GM23338 (cell line): ENCODE measurements around the gene ALPP. TPM values are rescaled to one million over a fixed set of nuclear protein-coding genes. Genes with fewer than 3 reads are reported as not detected.

Experiments
- ATAC-seq: fragments of 200-7000 bp; cut with Tn5 transposase; 3 replicates; pipeline ENCODE4 v1.9.1; 2020
- DNase-seq: peaks from one replicate; pipeline ENCODE4 v3.0.0-alpha.2; 2015; ENCODE audit warnings: low spot score
- H2AFZ ChIP-seq: fragments of 200-600 bp; sonication (generic); 2 replicates; pipeline ENCODE4 v1.8.0; 2016; ENCODE audit warnings: antibody characterized with exemption, mild to moderate bottlenecking, moderate library complexity
- H3F3A ChIP-seq: fragments of 200-600 bp; sonication (generic); replicated peaks from 2 replicates; pipeline ENCODE4 v1.8.0; 2017; ENCODE audit warnings: antibody characterized with exemption, mixed run types, low read depth
- H3K27ac ChIP-seq: fragments of 200-600 bp; sonication (generic); 2 replicates; pipeline ENCODE4 v1.6.1; 2016; ENCODE audit warnings: low read depth
- H3K27me3 ChIP-seq: fragments of 200-600 bp; sonication (generic); 2 replicates; pipeline ENCODE4 v1.8.0; 2016; ENCODE audit warnings: mild to moderate bottlenecking, mixed run types, moderate library complexity; ENCODE audit not compliant: insufficient read depth
- H3K36me3 ChIP-seq: fragments of 200-600 bp; sonication (generic); 2 replicates; pipeline ENCODE4 v1.8.0; 2016; ENCODE audit warnings: mild to moderate bottlenecking; ENCODE audit not compliant: insufficient read depth
- H3K4me1 ChIP-seq: fragments of 200-600 bp; sonication (generic); 2 replicates; pipeline ENCODE4 v1.8.0; 2016; ENCODE audit warnings: mild to moderate bottlenecking, moderate library complexity; ENCODE audit not compliant: insufficient read depth
- H3K4me2 ChIP-seq: fragments of 200-600 bp; sonication (generic); 2 replicates; pipeline ENCODE4 v1.7.1; 2017; ENCODE audit warnings: mixed run types
- H3K4me3 ChIP-seq: fragments of 200-600 bp; sonication (generic); 2 replicates; pipeline ENCODE4 v1.6.1; 2016; ENCODE audit warnings: mixed run types
- H3K79me2 ChIP-seq: fragments of 200-600 bp; sonication (generic); replicated peaks from 2 replicates; pipeline ENCODE4 v1.8.0; 2017; ENCODE audit warnings: mild to moderate bottlenecking; ENCODE audit not compliant: insufficient read depth
- H3K9me2 ChIP-seq: fragments of 200-600 bp; sonication (generic); 2 replicates; pipeline ENCODE4 v1.8.0; 2017; ENCODE audit not compliant: insufficient read depth
- H4K20me1 ChIP-seq: fragments of 200-600 bp; sonication (generic); replicated peaks from 2 replicates; pipeline ENCODE4 v1.8.0; 2017; ENCODE audit warnings: mild to moderate bottlenecking; ENCODE audit not compliant: insufficient read depth
- H3K27ac Mint-ChIP-seq: 2 replicates; pipeline ENCODE4 v1.8.0; 2020; ENCODE audit warnings: inconsistent platforms, mild to moderate bottlenecking, moderate library complexity, mixed read lengths
- H3K27me3 Mint-ChIP-seq: 3 replicates; pipeline ENCODE4 v1.8.0; 2022; ENCODE audit warnings: low read depth, mild to moderate bottlenecking, moderate library complexity, mixed read lengths, inconsistent platforms; ENCODE audit not compliant: insufficient read depth, poor library complexity
- H3K36me3 Mint-ChIP-seq: 3 replicates; pipeline ENCODE4 v1.8.0; 2021; ENCODE audit warnings: low read depth, mild to moderate bottlenecking, inconsistent platforms, moderate library complexity, mixed read lengths
- H3K4me1 Mint-ChIP-seq: 3 replicates; pipeline ENCODE4 v1.8.0; 2020; ENCODE audit warnings: mild to moderate bottlenecking, inconsistent platforms, mixed read lengths
- H3K4me3 Mint-ChIP-seq: 3 replicates; pipeline ENCODE4 v1.8.0; 2021; ENCODE audit warnings: moderate library complexity, mild to moderate bottlenecking, inconsistent platforms, mixed read lengths
- H3K9me3 Mint-ChIP-seq: 3 replicates; pipeline ENCODE4 v1.8.0; 2020; ENCODE audit warnings: moderate library complexity, mild to moderate bottlenecking, inconsistent platforms, mixed read lengths
- CREB1 ChIP-seq: fragments of 250-450 bp; sonication (Bioruptor Pico); IDR thresholded peaks from 2 replicates; pipeline ENCODE4 v1.5.0; 2020; ENCODE audit warnings: low read depth, mild to moderate bottlenecking, moderate library complexity
- ETS1 ChIP-seq: IDR thresholded peaks from 2 replicates; pipeline ENCODE4 v1.6.1; 2016; ENCODE audit warnings: antibody characterized with exemption
- EZH2 ChIP-seq: fragments of 200-600 bp; sonication (generic); IDR thresholded peaks from one replicate; pipeline ENCODE4 v1.8.0; 2017; ENCODE audit warnings: antibody characterized with exemption, mild to moderate bottlenecking, low read depth; ENCODE audit not compliant: unreplicated experiment
- EZH2phosphoT487 ChIP-seq: fragments of 200-600 bp; sonication (generic); IDR thresholded peaks from one replicate; pipeline ENCODE4 v1.8.1; 2018; ENCODE audit warnings: antibody characterized with exemption; ENCODE audit not compliant: unreplicated experiment
- JUNB ChIP-seq: IDR thresholded peaks from one replicate; pipeline ENCODE4 v1.6.1; 2016; ENCODE audit warnings: antibody characterized with exemption; ENCODE audit not compliant: unreplicated experiment
- NANOG ChIP-seq: IDR thresholded peaks from 2 replicates; pipeline ENCODE4 v1.6.1; 2016; ENCODE audit warnings: antibody characterized with exemption, borderline replicate concordance
- POLR2AphosphoS5 ChIP-seq: IDR thresholded peaks from 2 replicates; pipeline ENCODE4 v1.6.1; 2016; ENCODE audit warnings: antibody characterized with exemption, low read depth
- STAT1 ChIP-seq: IDR thresholded peaks from one replicate; pipeline ENCODE4 v1.6.1; 2016; ENCODE audit warnings: antibody characterized with exemption; ENCODE audit not compliant: unreplicated experiment
- ZNF114 ChIP-seq: fragments of 250-450 bp; sonication (Bioruptor Pico); IDR thresholded peaks from 2 replicates; pipeline ENCODE4 v1.5.0; 2020; ENCODE audit warnings: mild to moderate bottlenecking, moderate library complexity
- ZNF331 ChIP-seq: fragments of 250-450 bp; sonication (Bioruptor Pico); IDR thresholded peaks from 2 replicates; pipeline ENCODE4 v1.5.0; 2020; ENCODE audit warnings: low read depth, mild to moderate bottlenecking, moderate library complexity
- polyA plus RNA-seq: library from polyadenylated mRNA; unstranded; fragments of >200 nt; fragmentation: Nextera tagmentation; extraction: Ambion mirVana; gene quantifications from 2 replicates; pipeline ENCODE4 v1.2.1, GENCODE V29; 2016
- total RNA-seq: library from RNA; depleted of rRNA; stranded (reverse); fragments of >200 nt; shearing (Covaris generic); gene quantifications from 2 replicates; pipeline ENCODE4 v1.2.3, GENCODE V29; 2014
- TF ChIP-seq, protein P1 (sequence below): fragments of 250-450 bp; sonication (Bioruptor Pico); IDR thresholded peaks from 2 replicates; pipeline ENCODE4 v1.5.0; 2020; ENCODE audit warnings: mild to moderate bottlenecking, moderate library complexity
- TF ChIP-seq, protein P2 (sequence below): IDR thresholded peaks from one replicate; pipeline ENCODE4 v1.6.1; 2018; ENCODE audit warnings: antibody characterized with exemption; ENCODE audit not compliant: unreplicated experiment
- TF ChIP-seq, protein P3 (sequence below), 2 experiments: fragments of 200-600 bp in 1 of 2; sonication (generic) in 1 of 2; conservative IDR thresholded peaks; 2 replicates each; pipeline versions ENCODE4 v1.5.1 to v1.6.1; 2016 to 2017; ENCODE audit warnings: antibody characterized with exemption in 2 of 2, low read depth in 2 of 2, mild to moderate bottlenecking in 2 of 2, moderate library complexity in 1 of 2

ALPP gene
- total and polyA plus RNA-seq, 2 experiments from 2014 or later = 0.28 TPM; not detected in 1

GRCh38 chr2:232376260-232376659 lies 2.3 kb upstream of the ALPP start:
- ATAC-seq (no peak), DNase-seq (no peak)
- no peak overlapping the region for H3K27ac Mint-ChIP-seq
- 0 out of 2 replicates have a peak, but pooled peaks cover 4% of the 10 kb centered on the region for H3F3A ChIP-seq
- H3K36me3 Mint-ChIP-seq = no peaks in the 10 kb centered on the region
- no peaks in the 10 kb centered on the region for H3K9me3 Mint-ChIP-seq
- no peak overlapping the region for H3K4me3 Mint-ChIP-seq
- no peak overlapping the region for H3K4me3 ChIP-seq
- peaks cover 15% of the 10 kb centered on the region for H3K4me1 Mint-ChIP-seq
- no peaks in the 10 kb centered on the region for H3K36me3 ChIP-seq
- no peaks in the 10 kb centered on the region for H4K20me1 ChIP-seq
- H3K79me2 ChIP-seq = no peaks in the 10 kb centered on the region
- no peak for TF ChIP-seq CREB1
- TF ChIP-seq EZH2phosphoT487 = no peak
- TF ChIP-seq NANOG = no peak
- TF ChIP-seq POLR2AphosphoS5 = no peak
- TF ChIP-seq, protein P1, sequence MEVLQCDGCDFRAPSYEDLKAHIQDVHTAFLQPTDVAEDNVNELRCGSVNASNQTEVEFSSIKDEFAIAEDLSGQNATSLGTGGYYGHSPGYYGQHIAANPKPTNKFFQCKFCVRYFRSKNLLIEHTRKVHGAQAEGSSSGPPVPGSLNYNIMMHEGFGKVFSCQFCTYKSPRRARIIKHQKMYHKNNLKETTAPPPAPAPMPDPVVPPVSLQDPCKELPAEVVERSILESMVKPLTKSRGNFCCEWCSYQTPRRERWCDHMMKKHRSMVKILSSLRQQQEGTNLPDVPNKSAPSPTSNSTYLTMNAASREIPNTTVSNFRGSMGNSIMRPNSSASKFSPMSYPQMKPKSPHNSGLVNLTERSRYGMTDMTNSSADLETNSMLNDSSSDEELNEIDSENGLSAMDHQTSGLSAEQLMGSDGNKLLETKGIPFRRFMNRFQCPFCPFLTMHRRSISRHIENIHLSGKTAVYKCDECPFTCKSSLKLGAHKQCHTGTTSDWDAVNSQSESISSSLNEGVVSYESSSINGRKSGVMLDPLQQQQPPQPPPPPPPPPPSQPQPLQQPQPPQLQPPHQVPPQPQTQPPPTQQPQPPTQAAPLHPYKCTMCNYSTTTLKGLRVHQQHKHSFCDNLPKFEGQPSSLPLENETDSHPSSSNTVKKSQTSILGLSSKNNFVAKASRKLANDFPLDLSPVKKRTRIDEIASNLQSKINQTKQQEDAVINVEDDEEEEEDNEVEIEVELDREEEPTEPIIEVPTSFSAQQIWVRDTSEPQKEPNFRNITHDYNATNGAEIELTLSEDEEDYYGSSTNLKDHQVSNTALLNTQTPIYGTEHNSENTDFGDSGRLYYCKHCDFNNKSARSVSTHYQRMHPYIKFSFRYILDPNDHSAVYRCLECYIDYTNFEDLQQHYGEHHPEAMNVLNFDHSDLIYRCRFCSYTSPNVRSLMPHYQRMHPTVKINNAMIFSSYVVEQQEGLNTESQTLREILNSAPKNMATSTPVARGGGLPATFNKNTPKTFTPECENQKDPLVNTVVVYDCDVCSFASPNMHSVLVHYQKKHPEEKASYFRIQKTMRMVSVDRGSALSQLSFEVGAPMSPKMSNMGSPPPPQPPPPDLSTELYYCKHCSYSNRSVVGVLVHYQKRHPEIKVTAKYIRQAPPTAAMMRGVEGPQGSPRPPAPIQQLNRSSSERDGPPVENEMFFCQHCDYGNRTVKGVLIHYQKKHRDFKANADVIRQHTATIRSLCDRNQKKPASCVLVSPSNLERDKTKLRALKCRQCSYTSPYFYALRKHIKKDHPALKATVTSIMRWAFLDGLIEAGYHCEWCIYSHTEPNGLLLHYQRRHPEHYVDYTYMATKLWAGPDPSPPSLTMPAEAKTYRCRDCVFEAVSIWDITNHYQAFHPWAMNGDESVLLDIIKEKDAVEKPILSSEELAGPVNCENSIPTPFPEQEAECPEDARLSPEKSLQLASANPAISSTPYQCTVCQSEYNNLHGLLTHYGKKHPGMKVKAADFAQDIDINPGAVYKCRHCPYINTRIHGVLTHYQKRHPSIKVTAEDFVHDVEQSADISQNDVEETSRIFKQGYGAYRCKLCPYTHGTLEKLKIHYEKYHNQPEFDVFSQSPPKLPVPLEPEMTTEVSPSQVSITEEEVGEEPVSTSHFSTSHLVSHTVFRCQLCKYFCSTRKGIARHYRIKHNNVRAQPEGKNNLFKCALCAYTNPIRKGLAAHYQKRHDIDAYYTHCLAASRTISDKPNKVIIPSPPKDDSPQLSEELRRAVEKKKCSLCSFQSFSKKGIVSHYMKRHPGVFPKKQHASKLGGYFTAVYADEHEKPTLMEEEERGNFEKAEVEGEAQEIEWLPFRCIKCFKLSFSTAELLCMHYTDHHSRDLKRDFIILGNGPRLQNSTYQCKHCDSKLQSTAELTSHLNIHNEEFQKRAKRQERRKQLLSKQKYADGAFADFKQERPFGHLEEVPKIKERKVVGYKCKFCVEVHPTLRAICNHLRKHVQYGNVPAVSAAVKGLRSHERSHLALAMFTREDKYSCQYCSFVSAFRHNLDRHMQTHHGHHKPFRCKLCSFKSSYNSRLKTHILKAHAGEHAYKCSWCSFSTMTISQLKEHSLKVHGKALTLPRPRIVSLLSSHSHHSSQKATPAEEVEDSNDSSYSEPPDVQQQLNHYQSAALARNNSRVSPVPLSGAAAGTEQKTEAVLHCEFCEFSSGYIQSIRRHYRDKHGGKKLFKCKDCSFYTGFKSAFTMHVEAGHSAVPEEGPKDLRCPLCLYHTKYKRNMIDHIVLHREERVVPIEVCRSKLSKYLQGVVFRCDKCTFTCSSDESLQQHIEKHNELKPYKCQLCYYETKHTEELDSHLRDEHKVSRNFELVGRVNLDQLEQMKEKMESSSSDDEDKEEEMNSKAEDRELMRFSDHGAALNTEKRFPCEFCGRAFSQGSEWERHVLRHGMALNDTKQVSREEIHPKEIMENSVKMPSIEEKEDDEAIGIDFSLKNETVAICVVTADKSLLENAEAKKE (CRISPR knock-in tag) = no peak
- no peak for TF ChIP-seq ETS1
- TF ChIP-seq, protein P2, sequence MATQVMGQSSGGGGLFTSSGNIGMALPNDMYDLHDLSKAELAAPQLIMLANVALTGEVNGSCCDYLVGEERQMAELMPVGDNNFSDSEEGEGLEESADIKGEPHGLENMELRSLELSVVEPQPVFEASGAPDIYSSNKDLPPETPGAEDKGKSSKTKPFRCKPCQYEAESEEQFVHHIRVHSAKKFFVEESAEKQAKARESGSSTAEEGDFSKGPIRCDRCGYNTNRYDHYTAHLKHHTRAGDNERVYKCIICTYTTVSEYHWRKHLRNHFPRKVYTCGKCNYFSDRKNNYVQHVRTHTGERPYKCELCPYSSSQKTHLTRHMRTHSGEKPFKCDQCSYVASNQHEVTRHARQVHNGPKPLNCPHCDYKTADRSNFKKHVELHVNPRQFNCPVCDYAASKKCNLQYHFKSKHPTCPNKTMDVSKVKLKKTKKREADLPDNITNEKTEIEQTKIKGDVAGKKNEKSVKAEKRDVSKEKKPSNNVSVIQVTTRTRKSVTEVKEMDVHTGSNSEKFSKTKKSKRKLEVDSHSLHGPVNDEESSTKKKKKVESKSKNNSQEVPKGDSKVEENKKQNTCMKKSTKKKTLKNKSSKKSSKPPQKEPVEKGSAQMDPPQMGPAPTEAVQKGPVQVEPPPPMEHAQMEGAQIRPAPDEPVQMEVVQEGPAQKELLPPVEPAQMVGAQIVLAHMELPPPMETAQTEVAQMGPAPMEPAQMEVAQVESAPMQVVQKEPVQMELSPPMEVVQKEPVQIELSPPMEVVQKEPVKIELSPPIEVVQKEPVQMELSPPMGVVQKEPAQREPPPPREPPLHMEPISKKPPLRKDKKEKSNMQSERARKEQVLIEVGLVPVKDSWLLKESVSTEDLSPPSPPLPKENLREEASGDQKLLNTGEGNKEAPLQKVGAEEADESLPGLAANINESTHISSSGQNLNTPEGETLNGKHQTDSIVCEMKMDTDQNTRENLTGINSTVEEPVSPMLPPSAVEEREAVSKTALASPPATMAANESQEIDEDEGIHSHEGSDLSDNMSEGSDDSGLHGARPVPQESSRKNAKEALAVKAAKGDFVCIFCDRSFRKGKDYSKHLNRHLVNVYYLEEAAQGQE = no peak
- no peak for TF ChIP-seq ZNF331
- TF ChIP-seq ZNF114 (CRISPR knock-in tag) = no peak
- no peak for TF ChIP-seq JUNB
- TF ChIP-seq STAT1 = no peak
- TF ChIP-seq, protein P3, sequence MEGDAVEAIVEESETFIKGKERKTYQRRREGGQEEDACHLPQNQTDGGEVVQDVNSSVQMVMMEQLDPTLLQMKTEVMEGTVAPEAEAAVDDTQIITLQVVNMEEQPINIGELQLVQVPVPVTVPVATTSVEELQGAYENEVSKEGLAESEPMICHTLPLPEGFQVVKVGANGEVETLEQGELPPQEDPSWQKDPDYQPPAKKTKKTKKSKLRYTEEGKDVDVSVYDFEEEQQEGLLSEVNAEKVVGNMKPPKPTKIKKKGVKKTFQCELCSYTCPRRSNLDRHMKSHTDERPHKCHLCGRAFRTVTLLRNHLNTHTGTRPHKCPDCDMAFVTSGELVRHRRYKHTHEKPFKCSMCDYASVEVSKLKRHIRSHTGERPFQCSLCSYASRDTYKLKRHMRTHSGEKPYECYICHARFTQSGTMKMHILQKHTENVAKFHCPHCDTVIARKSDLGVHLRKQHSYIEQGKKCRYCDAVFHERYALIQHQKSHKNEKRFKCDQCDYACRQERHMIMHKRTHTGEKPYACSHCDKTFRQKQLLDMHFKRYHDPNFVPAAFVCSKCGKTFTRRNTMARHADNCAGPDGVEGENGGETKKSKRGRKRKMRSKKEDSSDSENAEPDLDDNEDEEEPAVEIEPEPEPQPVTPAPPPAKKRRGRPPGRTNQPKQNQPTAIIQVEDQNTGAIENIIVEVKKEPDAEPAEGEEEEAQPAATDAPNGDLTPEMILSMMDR (conservative IDR thresholded peaks at IDR 0.05; ENCODE audit: low read depth in 2 of 2) = no peak
- no peak for TF ChIP-seq EZH2
- no peak overlapping the region for H3K27ac ChIP-seq
- peaks cover 7% of the 10 kb centered on the region; the same call in 1 of the 2 replicates for H3K4me1 ChIP-seq
- peaks cover 6% of the 10 kb centered on the region for H3K27me3 Mint-ChIP-seq
- no peak overlapping the region for H3K4me2 ChIP-seq
- no peaks in the 10 kb centered on the region for H3K9me2 ChIP-seq
- H3K27me3 ChIP-seq = no peaks in the 10 kb centered on the region
- H2AFZ ChIP-seq = no peak overlapping the region
